NCI-H1930 (cell line): Measurements from ENCODE around the gene SLC29A2.

Source experiments
- DNase-seq, 2 experiments: peaks; one replicate each; lab custom pipeline; 2025; lab: John Stamatoyannopoulos, UW

The SLC29A2 gene

DNA sequence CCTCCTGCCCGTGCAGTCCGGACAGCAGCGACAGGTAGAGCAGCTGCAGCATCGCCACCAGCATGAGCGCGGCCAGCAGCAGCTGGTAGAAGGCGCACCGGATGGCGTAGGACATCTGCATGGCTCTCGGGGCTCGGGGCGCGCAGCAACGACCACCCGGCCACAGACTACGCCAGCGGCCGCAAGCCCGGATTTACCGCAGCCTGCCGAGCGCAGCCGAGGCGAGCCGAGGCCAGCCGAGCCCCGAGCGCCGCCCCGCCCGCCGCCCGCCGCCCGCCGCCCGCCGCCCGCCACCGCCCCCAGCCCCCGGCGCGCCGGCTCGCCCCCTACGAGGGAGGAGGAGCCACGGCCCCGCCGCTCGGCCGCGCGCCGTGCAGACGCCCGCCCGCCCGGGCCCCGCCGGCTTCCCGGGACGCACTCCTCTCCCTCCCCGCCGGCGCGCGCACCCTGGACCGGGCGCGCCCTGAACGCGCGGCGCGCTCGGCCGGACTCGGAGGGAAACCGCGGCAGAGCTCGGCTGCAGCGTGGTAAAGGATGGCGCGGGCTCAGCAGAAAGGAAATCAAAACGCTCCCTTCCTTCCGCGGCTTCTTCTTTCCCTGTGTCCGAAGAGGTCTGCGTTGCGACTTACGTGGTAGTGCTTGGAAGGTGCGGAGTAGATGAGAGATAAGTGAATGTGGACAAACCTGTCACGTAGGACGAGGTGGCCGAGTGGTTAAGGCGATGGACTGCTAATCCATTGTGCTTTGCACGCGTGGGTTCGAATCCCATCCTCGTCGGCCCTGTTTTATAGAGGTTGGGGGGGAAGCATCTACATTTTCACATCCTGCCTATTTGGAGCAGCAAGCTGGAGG lies 23.9 kb downstream of the SLC29A2 start, which contains the start of gene B4GAT1:
TSS of gene B4GAT1 (minus strand) at position 205 of the 852 bp plus-strand sequence. CDS start at position 121, 84 bp downstream.
- peak; percentile 66 to 81 for DNase-seq

DNA sequence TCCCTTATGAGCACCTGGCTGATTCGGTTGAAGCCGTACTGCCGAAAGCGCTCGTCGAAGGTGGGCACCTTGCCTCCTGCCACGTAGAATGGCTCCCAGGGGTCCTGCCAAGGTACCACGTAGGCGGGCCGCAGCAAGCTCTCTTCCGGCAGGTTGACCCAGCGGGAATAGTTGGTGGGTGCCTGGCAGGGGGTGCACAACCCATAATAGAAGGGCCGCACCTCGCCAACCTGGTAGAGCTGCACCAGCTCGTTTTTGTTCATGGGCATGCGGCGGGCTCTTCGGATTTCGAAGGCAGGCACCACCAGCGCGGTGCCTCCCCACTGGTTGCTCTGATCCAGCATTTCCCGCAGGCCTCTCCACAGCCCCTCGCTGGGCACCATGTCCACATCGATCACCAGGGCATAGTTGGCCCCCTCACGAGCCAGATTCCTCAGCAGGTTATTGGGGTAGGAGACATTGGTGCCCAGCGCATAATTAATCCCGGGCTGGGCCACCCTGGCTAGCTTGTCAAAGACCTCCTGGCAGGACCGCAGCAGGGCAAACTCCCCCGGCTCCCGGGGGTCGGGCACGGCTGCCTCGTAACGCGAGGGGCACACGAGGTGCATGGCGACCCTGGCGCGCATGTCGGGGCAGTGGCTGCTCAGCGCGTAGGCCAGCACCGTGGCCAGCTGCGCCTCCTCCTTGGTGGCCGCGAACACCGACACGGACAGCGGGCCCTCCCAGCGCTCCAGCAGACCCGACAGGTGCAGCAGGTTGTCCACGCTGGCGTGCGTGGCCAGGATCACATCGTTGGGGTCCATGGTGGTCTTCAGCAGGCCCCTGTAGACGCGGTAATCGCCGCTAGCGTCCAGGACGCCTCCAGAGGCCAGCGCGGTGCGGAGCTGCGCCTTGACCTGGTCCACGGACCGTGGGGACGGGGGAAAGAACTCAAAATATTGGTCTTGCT lies 24.8 kb downstream of the SLC29A2 start:
- DNase-seq = no peak

DNA sequence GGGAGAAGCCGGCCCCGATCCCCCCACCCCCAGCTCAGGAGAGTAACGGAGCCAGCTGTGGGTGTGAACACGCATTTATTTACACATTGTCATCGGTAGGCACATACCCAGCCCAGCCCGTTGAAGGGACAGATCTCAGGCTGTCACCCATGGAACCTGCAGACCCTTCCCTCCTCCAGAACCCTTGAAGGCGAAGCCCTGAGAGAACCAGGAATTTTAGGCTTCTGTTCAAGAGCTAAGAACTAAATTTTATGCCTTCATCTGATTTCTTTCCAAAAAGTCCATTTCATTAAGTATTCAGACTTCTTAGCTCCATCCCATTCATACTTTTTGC lies 26.3 kb downstream of the SLC29A2 start:
- DNase-seq = no peak

DNA sequence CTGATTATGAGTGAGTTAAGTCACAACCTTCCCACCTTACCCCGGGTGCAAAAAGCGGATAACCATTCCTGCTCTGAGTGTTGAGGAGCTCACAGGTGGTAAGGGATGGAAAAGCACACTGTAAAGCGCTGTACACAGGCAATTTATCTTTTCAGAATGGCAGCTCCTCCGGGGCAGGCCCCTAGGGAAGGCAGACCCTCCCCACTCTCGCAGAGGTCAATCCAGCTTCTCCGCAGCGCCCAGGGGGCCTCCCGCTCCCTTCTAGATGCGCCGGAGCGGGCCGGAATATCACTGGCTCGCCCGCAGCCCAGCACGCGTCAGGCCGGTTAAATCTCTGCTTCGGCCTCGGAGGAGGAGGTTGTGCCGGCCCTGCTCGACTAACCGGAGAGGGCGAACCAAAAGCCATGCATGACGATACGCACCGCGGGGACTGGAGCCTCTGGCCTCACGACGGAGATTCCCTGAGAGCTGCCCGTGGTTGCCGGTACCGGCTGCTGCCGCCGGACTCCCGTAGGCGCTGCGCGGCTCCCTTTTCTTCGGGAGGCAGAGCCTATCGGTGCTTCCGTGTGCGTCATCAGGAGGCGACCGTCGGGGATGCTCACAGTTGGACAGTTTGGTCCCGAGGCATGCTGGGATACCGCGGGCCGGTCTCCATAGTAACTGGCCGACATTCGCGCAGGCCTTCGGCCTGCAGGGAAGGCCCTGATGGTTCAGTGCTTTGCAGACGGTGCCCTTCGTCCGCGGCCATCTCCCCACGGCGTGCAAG lies 26.8 kb downstream of the SLC29A2 start, which contains the start of gene BRMS1:
TSS of gene BRMS1 (minus strand) at position 555 of the 766 bp plus-strand sequence. CDS start 2,870 bp downstream, outside the sequence.
- peak; percentile 81 to 94 for DNase-seq

DNA sequence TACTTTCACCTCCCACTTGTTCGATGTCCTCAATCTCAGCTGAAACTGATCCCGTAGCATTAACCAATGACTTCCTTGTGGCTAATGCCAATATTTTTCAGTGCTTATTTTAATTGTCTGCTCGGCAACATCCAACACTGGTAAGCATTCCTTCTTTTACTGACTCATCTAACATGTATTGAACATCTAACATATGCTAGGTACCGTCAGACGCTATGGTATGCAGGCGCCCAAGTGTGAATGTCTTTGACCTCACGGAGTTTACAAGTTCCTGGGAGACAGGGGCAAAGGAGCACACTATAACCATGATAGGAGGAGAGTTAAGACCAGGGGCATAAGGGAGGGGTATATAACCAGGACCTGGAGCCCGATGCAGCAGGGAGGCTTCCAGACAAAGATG lies 28.4 kb downstream of the SLC29A2 start:
- no peak for DNase-seq

DNA sequence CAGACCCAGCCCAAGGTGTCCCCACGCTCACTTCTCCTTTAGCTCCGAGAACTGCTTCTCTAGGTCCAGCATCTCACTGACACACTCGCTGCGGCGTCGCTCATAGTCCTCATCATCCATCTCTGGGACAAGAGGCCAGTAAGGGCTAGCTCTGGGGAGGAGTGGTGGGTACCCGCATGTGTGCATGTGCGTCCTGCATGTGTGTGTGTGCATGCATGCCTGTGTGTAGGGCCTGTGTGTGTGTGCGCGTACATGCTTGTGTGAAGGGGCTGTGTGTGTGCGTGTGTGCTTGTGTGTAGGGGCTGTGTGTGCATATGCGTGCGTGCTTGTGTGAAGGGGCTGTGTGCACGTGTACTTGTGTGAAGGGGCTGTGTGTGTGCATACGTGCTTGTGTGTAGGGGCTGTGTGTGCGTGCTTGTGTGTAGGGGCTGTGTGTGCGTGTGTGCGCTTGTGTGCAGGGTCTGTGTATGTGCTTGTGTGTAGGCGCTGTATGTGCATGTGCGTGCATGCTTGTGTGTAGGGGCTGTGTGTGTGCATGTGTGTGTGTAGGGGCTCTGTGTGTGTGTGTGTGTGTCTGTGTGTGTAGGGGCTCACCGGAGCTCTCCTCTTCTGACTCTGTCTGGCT lies 29.9 kb downstream of the SLC29A2 start:
- no peak for DNase-seq

DNA sequence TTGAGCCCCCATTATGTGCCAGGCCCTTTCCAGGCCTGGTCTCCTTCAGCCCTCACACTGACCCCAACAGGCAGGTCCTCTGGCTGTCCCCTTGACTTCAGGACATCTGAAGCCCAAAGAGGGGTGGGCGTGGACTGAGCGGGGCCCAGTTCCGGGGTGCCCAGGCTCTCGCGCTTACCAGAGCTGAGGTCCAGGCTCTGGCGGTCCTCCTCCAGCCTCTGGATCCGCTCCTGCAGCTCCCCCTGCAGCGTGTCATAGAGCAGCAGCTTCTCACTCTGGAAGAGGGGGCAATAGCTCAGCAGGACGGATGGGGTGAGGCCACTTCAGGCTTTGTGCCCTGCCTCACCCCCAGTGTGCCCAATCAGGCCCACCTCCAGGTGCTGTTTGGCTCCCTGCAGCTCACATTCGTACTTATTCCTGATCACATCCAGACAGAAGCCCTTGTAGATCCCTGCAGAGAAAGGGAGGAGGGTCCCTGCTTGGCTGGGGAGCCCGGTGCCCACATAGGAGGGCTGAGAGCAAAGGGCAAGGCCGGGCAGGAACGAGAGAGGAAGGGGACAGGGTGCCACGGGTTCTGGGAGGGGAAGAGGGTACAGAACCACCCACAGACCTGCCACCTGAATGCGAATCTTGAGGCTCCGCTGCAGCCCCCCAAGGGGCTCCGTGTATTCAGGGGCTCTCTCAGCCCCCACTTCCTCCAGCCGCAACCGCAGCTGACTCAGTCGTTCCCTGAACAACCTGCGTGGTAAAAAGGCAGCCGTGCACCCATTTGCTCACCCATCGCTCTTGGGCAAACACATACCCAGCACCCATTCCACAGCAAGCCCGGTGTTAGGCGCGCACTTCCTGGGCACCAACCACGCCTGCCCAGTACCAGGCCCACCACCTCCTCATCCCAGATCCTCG lies 30.7 kb downstream of the SLC29A2 start:
- DNase-seq = no peak

DNA sequence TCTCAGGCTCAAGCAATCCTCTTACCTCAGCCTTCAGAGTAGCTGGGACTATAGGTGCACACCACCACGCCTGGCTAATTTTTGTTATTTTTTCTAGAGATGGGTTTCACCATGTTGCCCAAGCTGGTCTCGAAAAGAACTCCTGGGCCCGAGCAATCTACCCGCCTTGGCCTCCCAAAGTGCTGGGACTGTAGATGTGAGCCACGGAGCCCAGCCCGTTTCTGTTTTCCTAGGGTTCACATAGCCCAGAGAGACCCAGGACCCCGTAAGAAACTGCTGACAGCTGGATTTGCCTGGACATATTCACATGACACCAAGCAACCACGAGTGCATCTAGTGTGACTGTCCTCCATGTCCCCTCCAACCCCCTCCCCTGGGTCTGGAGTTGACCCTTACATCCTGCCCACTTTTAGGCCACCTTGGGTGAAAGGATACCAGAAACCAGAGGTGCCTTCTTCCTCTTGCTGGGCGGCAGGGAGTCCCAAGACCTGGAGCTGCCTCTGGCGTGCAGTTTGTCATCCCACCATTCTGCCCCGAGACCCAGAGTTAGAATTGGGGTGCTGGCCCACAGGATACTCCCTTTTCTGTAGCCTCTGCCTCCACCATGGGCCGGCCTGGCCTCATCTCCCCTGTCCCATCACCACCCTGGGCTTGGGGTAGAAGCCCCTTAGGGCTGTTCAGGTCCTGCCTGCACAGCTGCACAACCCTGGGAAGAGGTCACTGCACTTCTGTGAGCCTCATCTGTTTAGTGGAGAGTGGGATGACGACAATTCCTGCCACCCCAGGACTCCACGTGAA lies 31.7 kb downstream of the SLC29A2 start:
- DNase-seq = no peak

DNA sequence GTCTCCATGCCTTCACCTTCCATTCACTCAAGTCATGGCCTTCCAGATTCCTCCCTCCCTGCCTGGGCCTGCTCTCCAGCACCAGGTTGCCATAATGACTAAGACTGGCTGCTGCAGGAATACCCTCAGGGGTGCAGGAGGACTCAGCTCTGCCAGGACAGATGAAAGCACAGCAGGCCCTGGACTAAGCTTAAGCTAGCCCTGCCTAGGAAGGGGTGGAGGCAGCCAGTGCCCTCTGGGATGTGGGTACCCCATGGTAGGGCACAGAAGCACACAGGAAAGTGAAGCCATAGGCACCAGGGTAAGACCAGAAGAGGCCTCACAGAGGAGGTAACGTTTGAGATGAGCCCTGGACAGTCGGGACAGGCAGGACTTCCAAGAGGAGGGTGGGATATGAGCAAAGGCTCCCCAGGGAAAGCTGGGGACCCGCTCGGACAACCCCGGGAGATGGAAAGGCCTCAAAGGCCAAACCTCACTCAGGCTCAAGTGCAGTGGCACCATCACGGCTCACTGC lies 32.3 kb downstream of the SLC29A2 start:
- DNase-seq = no peak

DNA sequence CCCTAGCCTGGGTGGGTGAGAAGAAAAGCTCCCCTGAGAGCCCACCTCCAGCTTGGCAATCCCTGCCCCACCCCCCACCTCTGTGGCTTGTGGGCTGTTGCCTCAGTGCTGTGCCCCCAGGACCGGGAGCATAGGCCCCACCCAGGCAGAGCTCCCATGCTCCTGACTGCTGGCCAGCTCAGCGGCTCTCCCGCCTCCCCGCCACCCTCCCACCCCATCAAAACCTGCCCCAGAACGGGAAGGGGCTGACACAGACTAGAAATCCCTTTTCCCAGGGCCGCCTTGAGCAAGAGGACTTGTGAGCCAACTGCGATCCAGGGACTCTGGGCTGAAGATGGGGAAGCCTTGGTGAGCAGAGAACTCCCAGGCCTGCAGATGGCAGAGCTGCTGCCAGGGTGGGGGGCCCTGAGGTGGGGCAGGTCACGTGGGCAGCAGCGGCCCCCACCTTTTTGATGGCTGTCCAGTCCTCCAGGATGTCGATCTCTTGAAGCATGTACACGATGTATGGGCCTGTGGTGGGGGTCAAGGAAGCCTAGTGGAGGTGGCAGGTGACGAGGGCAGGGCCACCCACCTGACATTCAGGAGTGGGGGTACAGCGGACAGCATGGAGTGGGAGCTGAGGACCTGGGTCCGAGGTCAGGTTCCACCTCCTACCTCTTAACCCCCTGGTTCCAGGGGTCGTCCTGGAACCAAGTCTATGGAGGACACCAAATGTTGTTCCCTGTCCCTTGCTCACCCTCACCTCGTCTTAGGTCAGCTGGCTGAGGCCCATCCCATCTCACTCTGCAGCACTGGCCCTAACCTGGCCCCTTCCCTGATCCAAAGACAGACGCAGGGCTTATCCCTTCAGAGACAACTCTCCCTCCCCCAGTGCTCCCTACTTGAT lies 33.0 kb downstream of the SLC29A2 start:
- DNase-seq = no peak

DNA sequence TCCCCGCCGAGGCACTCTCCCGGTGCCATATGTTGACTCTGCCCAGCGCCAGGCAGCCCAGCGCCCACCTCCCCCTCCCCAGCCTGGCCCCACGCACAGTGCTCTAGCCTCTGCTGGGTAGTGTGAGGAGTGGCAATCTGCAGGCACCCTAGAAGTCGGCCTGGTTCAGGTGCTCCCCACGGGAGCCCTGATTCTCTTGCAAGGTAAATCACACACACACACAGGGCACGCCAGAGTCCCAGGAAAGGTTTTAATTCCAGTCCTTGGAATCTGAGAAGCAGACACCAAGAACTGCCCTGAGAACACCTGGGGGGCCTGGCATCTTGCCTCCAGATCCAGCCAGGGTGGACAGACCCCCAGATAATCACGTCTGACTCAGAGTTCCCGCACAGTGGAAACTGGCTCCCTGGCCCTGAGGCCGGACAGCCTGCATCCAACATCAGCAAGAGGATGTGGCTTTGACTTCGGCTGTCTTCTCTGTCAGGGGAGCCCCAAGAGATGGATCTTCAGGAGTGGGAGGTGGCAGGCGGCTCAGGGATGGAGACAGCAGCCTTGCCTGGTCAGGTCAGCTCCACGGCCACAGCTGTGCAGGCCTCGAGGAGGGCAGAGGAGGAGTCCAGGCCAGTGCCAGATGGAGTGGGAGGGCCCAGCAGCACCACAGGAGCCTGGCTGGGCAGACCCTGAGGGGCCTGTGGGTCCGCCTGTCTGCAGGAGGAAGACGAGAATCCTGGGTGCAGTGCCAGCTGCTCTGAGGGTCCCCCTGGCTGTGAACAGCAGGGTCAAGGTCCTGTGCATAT lies 34.3 kb downstream of the SLC29A2 start:
- DNase-seq = no peak

DNA sequence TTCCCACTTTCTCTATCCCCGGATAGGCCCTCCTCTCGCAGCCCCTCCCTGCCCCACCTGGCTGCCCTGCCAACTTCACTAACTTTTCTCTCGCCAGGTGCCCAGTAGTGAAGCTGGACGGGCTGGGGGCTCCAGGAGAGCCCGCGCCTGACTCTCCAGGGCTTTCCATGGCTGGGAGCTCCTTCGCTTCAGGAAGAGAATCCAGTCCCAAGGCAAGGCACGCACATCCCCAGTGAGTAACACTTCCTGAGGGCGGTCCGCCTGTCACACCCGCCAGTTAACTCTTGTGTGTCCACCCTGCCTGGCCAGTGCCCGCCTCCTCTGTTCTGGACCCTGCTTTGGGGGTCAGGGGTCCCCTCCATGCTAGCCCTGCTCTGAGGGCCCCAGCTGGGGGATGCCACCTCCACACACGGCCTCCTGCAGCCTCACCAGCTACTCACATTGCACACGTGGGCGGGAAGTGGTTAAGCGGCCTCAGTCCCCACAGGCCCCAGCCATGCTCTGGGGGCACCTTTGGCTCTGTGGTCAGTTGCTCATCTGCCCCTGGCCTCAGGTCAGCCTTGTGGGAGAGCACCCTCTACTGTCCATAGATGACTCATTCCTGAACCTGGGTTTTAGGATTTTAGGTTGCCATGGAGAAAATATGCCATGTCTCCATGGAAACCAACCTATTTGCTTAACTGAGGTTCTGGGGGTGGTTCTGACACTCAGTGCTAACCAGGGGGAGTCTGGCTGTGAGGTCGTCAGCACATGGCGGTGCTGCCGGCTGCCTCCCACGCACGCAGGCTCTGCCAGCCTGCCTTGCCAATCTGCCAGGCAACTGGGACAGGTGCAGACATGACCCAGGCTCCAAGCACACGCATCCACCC lies 35.1 kb downstream of the SLC29A2 start, which contains the start of gene RIN1:
TSS of gene RIN1 (minus strand) at position 201 of the 869 bp plus-strand sequence. CDS start at position 169, 32 bp downstream.
- DNase-seq = no peak

DNA sequence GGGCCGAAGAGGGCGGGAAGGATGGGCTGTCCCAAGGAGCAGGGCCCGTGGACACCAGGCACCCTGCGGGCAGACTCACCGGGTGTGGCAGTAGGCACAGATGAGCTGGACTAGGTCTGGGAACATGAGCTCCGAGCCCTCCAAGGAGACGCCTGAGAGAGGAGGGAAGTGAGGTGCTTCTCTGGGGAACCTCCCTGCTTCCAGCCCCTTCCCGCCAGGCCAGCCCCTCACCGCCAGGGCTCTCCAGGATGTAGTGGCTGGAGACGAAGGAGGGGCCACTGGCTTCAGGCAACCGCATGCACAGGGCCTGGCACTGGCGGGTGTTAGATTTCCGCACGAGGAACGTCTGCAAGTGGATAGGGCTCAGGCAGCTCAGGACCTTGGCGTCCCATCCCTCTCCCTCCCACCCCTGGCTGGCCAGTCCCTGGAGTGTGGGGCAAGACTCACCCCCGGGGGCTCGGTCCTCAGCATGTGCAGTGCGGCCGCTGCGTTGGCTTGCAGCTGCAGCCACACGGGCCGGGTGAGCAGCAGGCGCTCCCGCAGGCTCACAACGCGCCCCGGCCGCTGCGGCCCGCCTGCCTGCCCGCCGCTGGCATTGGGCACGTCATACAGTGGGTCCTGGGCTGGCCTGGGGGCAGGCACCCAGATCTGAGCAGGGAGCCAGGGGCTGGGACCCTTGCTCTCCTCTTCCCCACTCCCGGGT lies 35.9 kb downstream of the SLC29A2 start:
- no peak for DNase-seq

DNA sequence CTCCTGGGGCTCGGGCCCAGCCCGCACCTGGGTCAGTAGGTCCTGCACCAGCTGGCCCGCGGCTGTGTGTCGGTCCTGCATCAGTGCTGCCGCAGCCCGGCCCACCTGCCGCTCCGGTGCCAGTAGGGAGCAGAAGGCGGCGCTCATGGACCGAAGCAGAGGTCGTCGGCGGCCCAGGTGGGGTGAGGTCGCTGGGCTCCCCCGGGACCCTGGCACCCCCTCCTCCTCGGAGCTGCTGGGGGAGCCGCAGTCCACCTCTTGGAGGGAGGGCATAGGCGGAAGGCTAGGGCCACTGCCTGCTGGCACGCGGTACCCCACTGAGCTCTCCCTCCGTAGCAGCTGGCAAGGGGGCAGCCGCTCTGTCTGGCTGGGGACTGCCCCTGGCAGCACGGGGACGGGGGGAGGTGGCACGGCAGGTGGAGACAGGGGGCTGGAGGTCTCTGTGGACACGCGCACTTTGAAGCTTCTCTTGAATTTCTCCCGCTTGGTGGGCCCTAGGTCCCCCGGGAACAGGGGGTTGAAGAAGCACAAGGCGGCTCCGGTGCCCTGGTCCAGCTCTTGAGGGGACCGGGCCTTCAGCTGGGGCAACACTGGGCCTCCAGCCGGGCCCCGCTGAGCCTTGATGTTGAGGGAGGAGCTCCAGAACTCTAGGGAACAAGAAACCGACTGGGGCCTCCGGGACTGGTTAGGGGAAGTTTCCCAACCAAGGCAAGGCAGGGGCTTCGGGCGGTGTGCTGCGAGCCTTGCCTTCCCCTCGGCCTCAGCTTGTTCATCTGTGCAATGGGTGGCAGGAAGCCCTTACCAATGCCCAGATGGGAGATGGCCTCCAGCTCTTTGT lies 36.7 kb downstream of the SLC29A2 start:
- no peak for DNase-seq
